ENCODE results near the gene PLAAT2.

GRCh38 chr11:63592975-63593395 is 29.8 kb upstream of the PLAAT2 start:
- TF ChIP-seq YY1 (IDR thresholded peaks at IDR 0.05; ENCODE audit: insufficient read depth, insufficient read length), result no peak
- TF ChIP-seq ZNF274 (IDR thresholded peaks at IDR 0.05; ENCODE audit: low read depth, low read length), result no peak
- TF ChIP-seq SUZ12 (IDR thresholded peaks at IDR 0.05; ENCODE audit: extremely low read depth, insufficient read depth, insufficient read length), result no peak

Data from NT2/D1 (cell line).